DMS153 (cell line): ENCODE results near the gene RARB.

Source experiments
- DNase-seq: peaks from one replicate; lab custom pipeline; 2025; lab: John Stamatoyannopoulos, UW

Gene RARB

DNA sequence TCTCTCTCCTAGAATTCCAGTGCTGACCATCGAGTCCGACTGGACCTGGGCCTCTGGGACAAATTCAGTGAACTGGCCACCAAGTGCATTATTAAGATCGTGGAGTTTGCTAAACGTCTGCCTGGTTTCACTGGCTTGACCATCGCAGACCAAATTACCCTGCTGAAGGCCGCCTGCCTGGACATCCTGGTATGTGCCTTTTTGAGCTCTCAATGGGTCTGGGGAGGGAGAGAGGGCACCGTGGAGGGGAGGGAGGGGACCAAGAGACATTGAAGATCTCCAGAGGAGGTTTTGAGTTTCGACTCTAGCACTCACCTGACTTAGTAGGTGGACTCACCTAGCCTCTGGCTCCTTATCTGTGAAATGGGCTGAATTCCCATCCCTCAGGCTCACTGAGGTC lies 152.5 kb downstream of the RARB start:
- DNase-seq, result no peak

DNA sequence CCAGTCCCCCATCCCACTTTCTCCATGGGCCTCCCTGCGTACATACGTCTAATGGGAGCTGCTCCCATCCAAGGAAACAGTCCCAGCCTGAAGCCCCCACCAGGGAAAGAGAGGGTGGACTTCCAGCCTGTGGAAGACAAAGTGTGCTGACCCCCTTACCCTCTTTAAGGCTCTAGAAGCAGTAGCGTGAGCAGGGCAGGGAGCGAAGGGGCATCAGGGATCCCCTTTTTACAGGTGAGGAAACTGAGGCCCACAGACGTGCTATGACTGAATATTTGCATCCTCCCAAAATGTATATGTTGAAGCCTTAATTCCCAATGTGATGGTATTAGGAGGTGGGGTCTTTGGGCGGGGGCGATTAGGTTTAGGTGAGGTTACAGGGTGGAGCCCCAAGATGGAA lies 153.3 kb downstream of the RARB start:
- no peak for DNase-seq

DNA sequence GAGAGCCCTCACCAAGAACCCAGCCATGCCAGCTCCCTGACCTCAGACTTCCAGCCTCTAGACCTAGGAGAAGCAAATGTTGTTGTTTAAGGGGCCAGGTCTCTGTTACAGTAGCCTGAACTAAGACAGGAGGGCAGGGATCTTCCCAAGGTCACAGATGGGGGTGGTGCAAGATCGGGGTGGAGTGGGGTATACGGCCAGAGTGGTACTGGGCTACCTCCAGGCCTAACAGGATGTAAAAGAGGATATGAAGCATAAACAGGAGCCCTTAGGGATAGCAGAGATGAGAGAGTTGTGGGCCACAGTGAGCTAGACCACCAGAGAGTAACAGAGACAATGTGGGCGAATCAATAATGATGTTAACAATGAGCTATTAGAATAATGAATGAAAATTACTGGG lies 153.8 kb downstream of the RARB start:
- no peak for DNase-seq

DNA sequence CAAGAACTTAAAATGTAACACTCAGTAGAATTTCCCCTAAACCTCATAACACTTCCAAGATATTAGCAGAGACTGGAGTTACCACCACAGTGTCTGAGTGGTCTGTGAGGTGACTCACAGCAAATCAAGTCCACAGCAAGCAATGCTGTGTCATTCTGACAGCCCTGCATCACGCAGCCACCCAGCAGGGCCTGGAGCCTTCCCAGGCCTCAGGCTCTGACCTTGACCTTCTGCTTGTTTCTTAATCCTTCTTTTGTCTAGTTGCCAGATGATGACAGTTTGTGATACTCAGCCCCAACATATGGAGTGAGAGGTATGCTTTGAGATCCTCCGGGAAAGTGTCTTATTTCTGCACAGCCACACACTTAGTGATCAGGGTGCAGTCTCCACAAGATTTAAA lies 154.2 kb downstream of the RARB start:
- no peak for DNase-seq

DNA sequence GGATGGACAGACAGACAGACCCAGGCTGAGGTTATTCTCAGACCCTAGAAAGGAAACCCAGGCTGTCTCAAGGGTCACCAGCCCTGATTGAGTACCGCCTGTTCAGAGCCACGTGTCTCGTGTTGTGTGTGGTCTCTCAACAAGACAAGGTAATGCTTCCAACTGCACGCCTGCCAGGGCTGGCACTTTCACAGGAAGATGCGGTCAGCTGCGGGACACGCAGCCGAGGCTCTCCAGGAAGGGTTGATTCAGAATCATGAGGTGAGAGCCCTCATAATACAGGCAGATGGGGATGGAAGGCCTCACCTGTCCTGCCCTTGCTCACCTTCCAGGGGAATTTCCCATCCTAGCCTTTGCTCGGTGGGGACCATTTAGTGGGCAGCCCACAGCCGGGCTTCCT lies 155.3 kb downstream of the RARB start:
- no peak for DNase-seq

DNA sequence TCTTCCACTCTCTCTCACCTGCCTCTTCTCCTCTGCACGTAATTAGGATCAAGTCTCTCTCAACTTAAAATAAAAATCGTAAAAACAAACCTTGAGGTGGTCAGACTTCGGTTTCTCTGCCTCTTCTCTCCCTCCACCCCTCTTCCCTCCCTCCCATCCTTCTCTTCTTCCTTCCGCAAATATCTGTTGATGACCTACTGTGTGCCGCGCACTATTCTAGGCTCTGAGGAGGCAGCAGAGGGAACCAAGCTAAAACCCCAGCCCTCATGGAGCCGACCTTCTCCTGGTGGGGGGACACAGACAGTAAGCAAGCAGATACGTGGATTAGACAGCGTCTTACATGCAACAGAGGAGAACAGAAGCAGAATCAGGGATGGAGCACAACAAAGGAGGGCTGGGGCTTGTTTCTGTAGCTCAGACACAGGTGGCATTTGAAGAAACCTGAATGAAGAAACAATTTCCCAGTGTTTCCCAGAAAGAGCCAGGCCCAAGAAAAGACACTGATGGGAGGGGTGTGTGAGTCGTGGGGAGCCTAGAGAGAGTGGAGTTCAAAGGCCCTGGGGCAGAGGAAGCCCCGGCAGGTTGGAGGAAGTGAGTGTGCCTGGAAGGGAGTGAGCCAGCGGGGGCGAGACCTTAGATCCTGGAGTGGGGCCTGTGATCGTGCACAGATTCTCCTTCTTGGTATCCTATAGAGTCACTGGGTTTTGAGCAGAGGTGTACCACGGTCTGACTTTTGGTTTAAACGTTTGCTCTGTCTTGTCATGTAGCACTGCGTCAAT lies 156.1 kb downstream of the RARB start:
- DNase-seq, result no peak

DNA sequence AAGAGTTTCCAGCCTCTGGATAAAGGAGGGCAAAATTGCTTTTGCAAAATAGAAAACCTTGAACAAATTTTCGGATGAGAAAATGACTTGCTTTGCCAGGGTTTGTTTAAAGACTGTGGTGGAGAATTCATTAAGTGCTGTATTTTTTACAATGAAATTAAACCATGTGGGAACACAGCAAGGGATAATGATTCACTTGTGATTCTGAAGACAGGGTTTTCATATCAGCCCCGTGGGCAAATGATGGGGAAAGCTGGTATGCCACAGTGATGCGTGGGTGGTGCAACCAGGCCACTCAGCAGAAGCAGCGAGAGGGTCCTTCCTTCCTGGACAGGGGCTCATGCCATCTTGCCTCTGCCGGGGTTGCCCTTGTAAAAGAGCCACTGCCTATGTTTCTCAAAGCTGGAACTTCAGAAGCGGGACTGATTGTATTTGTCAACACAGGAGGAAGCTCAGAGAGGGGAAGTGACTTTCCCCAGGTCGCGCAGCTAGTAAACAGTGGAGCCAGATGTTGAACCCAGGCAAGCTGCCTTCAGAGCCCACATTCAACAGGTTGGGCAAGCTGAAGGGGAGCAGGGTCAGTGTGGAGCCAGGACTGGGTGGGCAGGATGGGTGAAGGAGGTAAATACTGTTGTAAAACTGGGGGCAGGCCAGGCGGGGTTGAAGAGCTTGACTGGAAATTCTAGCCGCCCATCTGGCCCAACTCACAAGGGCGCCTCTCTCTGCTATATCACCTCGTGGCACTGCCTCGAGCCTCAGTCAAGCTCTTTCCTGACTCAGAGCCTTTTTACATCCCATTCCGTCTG lies 157.5 kb downstream of the RARB start:
- DNase-seq, result no peak

DNA sequence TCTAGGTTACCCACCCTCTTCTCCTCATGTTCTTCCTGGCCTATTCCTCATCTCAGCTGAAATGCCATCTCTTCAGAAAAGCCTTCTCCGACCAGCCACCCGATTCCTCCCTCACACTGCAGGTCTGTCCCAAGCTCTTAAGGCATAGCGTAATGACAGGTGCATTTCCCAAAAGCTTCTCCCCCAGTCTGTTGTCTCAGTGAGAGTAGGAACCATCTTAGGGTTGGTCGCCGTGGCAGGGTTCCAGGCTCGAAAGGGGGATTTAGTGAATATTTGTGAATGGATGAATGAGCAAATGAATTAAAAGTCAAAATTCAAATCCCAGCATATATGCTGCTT lies 158.1 kb downstream of the RARB start:
- no peak for DNase-seq

DNA sequence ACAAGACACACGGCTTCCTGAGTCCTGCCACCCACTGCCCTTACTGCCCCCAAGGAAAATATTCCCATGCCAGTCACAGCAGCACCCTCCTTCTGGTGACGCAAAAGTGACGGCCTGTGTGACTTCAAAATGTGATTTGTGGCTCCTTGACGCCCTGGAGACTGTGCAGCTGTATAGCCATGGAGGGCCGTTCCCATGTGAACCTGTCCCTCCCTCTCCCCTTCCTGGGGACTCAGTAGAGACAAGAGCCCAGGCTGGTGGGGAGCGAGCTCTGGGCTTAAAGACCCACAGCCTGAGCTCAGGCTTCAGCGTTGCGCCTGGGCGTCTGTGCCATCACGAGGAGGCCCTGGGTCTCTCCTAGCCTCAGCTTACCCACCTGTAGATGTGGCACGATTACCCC lies 158.5 kb downstream of the RARB start:
- DNase-seq, result no peak

DNA sequence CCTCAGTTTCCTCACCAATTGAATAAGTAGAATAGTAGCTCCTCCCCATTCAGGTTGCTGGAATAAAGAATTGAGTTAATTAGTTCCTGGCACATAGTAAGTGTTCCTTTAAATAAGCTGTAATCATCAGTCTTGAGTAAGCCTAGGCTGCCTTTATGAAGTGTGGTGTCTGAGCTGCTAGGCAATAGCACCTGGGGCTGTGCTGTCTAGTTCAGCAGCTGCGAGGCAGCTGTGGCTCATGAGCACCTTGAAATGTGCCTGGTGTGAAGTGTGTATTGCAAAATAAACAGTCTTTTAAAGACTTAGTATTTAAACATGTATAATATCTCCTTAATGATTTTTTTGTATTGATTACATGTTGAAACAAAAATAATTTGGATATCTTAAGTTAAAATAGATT lies 159.0 kb downstream of the RARB start:
- DNase-seq, result no peak

DNA sequence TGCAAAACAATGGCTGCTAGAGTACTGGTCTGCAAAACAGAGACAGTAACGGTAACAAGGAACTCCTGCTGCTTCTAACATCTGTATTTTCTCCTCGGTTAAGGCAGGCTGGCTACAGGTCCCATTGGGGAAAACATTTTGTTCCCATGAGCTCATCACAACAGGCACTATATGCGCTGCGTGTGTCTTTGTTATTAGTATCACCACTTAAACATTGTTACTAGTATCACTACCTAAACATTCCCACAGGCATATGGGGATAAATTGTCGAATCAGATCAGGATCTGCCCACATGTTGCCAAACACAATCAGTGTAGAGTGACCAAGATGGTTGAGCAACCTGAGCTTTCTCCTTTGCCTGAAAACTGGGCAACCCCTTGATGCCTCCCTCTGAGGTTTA lies 159.5 kb downstream of the RARB start:
- no peak for DNase-seq

DNA sequence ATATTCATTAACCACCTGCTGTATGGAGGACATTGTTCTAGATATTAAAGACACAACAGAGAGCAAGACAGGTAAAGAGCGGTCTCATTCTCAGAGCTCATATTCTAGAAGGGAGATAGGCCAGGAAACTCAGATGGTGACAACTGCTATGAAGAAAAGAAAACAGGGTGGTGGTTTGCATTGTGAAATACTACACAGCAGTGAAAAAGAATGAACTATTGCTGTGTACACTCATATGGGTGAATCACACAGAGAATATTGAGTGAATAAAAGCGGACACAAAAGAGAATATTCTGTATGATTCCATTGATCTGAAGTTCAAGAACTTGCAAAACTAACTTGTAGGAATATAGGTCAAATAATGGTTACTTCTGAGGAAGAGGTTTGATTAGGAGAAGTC lies 159.9 kb downstream of the RARB start:
- DNase-seq, result no peak

DNA sequence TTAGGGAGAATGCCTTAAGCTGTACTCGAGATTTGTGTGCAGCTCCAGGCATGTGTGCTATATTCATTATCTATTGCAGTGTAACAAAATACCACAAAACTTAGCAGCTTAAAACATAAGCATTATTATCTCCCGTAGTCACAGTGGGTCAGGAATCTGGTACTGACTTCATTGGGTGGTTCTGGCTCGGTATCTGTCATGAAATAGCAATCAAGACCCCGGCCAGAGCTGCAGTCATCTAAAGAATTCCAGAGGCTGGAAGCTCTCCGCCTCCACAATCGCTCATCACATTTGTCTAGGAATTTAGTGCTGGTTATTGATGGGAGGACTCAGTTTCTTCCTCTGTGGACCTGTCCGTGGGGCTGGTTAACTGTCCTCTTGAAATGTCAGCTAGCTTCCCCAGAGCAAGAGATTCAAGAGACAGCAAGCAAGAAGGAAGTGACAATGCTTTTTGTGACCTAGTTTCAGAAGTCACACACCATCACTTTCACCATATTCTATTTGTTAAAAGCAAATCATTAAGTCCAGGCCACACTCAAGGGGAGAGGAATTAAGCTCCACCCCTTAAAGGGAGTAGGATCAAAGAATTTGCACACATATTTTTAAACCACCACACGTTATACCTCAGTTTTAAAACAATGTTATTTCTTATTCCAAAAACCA lies 160.5 kb downstream of the RARB start:
- no peak for DNase-seq

DNA sequence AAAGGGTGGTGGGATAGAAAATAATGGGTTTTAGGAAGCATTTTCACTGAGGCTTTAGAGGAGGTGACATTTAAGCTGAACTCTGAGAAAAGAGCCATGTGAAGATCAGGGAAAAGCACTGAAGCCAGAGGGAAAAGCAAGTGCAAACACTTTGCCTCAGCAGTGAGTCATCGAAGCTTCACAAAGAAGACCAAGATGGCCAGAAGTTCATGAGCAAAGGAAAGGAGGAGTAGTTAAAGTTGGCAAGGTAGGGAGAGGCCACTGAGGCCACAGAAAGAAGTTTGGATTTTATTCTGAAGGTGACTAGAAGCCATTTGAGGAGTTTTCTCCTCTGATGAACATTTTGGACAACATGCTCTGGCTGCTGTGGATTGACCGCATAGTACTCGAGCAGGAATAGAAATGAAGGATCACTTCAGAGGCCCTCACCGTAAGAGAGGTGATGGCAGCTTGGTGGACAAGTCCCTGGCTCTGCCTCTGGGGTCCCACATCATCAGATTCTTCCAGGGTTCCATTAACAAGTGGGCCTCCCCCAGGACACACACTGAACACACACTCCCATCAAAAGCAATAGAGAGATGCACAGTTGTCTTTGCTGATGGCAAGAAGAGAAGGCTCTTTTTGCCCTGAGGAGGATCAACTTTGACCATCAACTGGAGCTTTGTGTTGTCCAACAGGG lies 161.2 kb downstream of the RARB start:
- DNase-seq, result no peak

DNA sequence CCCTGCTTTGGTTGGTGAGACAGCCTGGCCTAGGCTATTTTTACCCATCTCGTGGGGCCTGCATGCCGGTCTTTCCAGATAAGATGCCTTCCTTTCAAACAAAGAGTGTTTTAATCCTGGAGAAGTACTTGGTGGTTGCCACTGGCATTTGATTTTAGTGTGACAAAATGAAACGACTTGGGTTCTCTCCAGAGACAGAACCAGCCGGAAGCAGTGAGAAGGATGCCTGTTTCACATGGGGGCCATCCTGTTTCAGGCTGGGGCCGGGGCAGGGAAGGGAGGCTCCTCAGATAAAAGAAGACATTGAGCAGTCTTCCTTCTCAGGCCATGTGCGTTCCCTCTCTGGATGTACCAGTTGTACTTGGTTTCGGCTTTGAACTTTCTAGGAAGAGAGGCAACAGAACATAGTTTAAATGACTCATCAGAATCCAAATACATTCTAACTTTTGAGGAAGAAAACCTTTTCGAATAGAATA lies 161.8 kb downstream of the RARB start:
- no peak for DNase-seq

DNA sequence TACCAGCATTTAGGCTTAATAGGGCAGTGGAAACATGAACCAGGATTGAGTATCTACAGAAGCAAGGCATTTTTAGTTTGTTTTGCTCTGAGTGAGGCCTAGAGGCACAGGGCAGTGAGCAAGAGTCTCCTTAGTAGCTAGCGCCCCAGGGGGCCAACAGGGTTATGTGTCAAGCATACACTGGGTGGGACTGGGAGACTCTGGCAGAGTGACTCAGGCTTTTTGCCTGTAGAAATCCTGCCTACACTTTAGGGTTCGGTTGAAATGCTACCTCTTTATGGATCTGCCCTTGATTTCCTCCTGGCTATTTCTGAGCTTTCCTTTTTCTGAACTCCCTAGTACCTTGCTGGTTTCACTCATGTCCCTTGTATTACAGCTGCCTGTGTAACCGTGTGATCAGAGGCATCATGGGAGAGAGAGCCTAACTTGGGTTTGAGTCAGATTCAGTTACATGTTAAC lies 164.5 kb downstream of the RARB start:
- DNase-seq, result no peak

DNA sequence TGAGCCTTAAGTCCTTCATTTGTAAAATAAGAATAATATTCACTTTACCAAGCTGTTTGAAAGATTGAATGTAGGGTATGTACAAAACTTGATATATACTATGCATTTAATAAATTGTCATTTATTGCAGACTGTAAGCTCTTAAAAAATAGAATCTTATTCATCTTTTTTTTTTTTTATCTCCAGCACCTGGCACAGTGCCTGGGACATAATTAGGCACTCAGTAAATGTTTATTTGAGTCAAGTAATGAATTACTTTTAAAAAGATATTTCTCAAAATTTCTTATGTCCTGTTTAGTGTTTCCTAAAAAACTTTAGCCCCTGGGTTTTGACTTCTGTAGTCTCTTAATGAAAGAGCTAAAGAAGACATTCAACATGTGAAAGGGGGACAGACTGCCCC lies 164.9 kb downstream of the RARB start:
- no peak for DNase-seq

DNA sequence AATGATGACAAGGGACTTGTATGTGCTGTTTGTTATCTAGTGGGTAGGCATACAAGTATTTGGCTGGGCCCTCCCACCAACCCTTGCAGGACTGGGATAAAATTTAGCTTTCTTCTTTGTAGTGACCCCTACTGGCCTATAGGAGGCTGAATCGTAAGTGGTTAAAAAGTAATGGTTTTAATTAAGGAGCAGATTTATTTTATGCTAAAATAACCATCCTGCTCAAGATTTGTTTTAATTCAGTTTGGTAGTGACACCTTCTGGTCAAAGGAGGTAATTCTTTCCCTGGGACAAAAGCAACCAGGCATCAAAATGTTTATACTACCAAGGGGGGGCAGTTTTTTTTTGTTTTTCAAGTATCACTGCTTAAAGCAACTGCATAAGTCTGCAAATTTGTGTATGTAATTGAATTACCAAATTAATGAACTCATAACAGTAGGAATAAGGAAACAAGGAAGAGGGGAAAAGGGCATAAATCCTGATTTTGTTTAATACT lies 166.0 kb downstream of the RARB start:
- DNase-seq, result no peak

DNA sequence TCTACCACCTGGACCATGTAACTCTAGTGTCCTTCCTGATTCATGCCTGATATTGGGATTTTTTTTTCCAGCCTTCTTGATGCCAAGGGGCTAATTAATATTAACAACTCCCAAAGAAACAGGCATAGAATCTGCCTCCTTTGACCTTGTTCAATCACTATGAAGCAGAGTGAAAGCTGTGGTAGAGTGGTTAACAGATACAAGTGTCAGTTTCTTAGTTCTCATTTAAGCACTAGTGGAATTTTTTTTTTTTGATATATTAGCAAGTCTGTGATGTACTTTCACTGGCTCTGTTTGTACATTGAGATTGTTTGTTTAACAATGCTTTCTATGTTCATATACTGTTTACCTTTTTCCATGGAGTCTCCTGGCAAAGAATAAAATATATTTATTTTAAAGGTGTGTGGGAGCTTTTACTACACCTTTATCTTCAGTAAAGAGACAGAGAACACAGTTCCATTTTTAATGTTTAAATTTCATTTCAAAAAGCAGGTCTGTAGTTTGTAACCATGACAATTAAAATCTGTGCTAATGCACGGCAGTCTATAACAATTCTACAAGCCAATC lies 169.6 kb downstream of the RARB start:
- no peak for DNase-seq

DNA sequence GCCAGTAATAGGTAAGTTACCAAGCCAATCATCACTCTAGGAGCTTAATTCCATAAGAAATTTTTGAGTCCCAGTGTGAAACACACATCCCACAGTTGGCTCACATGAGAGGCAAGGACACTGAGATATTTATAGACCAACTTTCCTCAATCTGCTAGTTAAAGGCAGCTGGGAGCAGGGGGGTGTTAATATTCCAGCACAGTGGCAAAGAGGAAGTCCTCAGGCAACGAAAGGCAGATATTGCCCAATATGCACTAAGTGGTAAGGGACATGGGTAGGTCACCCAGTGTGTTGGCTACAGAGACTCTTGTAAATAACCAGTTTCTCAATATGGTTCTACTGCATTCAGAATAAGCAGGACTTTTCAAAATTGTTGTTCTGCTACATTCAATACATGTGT lies 175.6 kb downstream of the RARB start:
- no peak for DNase-seq

DNA sequence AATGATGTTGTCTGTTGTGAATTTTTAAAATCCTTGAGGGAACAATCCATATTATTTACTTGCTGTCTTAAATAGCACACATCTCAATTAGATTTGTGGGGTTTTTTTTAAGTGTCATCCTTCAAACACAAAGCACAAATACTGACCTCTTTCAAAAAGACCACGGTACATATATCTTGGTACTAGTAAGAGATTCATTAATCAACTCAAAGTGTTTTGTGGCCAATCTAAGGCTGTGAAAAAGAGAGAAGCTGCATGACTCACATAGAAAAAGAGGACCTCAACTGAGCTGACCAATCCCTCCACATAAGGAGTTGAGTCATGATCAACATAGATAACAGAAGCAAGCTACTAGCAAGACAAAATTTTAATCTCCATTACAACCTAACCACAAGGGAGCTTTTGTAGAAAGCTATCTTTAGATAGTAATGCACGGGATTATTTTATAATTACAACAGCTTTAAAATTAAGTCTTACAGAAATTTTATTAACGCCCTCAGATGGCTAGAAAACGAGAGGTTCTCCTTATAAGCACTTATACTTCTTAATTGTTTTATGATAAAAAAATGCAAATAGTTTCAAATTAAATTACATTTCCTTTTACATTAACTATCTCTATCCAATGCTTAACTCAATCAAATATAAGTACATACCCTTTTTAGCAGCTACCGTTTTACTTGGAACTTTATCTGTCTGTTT lies 176.2 kb downstream of the RARB start:
- DNase-seq, result no peak
